ENCODE measurements around the gene CCDC80.
"Not testable (repeated sequence)": the region's sequence is repeated elsewhere in the genome, so short reads cannot be mapped to it uniquely, and the experiment has no call there.

Gene CCDC80

DNA sequence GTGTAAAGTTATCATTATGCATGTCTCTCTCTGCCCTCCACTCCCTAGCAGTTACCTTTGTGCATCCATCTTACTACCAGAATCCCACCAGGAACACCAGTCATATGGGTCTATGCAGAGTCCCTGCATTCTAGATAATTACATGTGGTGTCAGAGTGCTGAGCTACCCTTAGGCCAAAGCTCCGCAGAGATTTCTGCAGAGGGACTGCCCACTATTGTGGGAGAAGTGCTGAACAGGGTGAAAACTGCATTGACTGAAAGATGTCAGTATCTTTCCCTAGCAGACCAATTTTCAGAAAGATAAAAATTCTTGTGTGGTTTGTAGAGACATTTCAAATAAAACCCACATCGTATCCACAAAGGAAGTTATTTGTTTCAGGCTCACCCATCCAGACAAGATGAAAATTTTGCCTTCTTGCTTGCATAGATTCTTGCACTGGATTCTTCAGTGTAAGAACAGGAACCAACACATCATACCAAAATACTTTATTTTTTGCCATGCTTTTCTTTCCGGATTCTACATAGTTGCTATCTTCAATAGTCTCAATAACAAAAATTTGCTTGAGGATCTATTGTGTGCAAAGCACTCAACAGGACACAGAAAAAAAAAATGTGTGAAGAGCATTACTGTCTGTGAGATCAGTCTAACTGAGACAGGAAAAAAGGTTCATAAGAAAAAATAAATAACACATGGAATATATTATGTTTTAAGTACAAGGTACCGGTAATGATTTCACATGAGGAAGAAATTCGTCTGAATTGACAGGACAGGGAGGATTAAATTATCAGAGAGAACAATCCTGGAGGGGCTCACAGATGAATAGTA is 32.0 kb upstream of the CCDC80 start:
- peaks cover 36% of the 10 kb centered on the region for H3K27me3 Mint-ChIP-seq
- H3K4me3 Mint-ChIP-seq, result peak overlapping the region in 1 of 2 donors; percentile 3
- DNase-seq, result peak; percentile 8 to 13
- ATAC-seq, result peak; percentile 22
- peaks cover 66% of the 10 kb centered on the region for H3K4me1 Mint-ChIP-seq
- H3K27ac Mint-ChIP-seq, result peak overlapping the region in 1 of 2 donors; percentile 7
- H3K9me3 Mint-ChIP-seq, result no peaks in the 10 kb centered on the region

DNA sequence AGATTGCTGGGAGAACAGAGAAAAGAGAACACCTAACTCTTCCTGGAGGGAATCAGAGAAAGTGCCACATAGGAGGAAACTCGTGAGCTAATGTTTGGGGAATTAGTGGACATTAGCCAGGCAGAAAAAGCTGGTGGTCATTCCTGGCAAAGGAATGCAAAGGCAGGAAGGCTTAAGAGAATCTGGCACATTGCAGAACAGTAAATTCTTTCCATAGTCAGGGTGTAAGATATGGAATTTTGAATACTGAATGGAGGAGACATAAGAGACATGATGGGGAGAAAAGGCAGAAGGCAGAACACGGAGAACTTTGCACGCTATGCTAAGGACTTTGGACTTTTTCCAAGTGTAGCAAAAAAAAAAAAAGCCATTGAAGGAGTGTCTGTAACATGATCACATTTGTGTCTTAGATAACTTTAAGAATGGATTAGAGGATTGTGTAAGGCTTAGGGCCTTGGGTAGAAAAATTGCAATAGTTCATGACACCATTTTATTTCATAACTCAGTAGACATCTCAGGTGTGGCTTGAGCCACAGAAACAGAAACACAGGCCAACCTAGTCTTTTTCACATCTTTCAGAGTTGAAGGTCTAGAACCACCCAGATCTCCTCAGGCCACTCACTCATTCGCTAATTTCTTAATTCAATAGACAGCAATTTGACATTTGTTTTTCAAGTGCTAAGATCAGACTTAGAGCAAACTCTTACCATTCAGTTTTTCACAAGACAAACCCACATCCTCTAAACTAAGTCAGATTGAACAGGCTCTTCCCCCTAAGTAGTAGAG is 31.2 kb upstream of the CCDC80 start:
- H3K27me3 Mint-ChIP-seq, result peaks cover 36% of the 10 kb centered on the region
- H3K4me1 Mint-ChIP-seq, result peaks cover 58% of the 10 kb centered on the region
- ATAC-seq (peak; percentile 72), DNase-seq (no peak)
- H3K9me3 Mint-ChIP-seq, result no peaks in the 10 kb centered on the region
- H3K27ac Mint-ChIP-seq, result peak overlapping the region in 1 of 2 donors; percentile 66
- H3K4me3 Mint-ChIP-seq, result peak overlapping the region; percentile 3 to 22

DNA sequence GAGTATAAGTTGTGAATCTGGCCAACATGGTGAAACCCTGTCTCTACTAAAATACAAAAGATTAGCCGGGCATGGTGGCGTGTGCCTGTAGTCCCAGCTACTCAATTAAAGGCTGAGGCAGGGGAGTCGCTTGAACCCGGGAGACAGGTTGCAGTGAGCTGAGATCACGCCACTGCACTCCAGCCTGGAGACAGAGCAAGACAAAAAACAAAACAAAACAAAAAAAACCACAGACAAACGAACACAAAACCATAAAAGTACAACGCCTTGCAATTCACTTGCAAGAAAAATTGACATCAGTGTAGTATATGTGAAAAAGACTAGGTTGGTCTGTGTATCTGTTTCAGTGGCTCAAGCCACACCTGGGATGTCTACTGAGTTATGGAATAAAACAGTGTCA is 29.9 kb upstream of the CCDC80 start:
- Mint-ChIP-seq H3K27me3 (peaks cover 36% of the 10 kb centered on the region), H3K4me1 (peaks cover 45% of the 10 kb centered on the region), H3K4me3 (no peak overlapping the region), H3K9me3 (no peaks in the 10 kb centered on the region), H3K27ac (no peak overlapping the region)
- DNase-seq, result no peak
- ATAC-seq, result no peak

DNA sequence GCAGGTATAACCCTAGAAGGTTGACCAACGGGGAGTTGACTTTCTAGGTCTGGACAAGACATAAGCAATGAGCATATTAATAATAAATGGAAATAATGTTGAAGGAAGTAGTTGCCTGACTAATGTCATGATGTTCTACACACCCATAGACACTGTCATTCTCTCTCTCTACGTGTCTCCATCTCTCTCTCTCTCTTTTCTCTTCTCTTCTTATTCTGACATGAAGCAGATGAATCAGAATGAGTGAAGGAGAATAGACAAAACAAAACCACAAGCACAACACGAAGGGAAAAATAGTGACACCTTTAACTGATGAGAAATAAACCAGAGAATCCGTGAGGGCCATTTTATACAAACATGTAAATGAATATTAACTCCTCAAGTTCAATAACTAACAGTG is 26.7 kb upstream of the CCDC80 start:
- H3K27ac Mint-ChIP-seq, result no peak overlapping the region
- ATAC-seq (no peak), DNase-seq (no peak)
- peaks cover 13% of the 10 kb centered on the region for H3K4me1 Mint-ChIP-seq
- no peak overlapping the region for H3K4me3 Mint-ChIP-seq
- H3K27me3 Mint-ChIP-seq, result peaks cover 21% of the 10 kb centered on the region
- no peaks in the 10 kb centered on the region for H3K9me3 Mint-ChIP-seq

DNA sequence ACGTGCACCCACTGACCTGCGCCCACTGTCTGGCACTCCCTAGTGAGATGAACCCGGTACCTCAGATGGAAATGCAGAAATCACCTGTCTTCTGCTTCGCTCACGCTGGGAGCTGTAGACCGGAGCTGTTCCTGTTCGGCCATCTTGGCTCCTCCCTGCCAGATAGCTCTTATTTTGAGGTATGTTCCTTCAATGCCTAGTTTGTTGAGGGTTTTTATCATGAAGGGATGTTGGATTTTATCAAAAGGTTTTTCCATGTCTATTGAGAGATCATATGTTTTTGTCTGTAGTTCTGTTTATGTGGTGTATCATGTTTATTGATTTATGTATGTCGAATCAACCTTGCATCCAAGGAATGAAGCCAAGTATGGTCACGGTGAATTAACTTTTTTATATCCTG is 24.1 kb upstream of the CCDC80 start:
- ATAC-seq, DNase-seq, H3K4me1 Mint-ChIP-seq, H3K9me3 Mint-ChIP-seq, H3K4me3 Mint-ChIP-seq: not testable (repeated sequence)
- Mint-ChIP-seq H3K27me3 (peaks cover 21% of the 10 kb centered on the region), H3K27ac (peak overlapping the region in 1 of 2 donors; percentile 19)

DNA sequence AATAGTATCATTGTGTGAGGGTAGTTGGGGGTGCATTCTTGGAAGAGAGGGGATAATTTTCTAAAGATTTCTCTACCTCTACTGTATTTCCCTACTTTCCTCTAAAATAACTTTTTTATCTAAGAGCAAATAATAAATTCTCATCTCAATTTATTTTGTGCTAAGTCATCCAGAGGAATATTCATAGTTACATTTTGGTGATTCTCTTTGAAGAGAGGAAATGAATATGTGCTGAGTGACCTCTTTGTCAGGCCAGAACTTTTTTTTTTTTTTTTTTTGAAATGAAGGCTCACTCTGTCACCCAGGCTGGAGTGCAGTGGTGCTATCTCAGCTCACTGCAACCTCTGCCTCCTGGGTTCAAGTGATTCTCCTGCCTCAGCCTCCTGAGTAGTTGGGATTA is 15.1 kb upstream of the CCDC80 start:
- Mint-ChIP-seq H3K4me3 (no peak overlapping the region), H3K9me3 (no peaks in the 10 kb centered on the region), H3K4me1 (no peaks in the 10 kb centered on the region), H3K27me3 (no peaks in the 10 kb centered on the region), H3K27ac (no peak overlapping the region)
- DNase-seq (no peak), ATAC-seq (no peak)

DNA sequence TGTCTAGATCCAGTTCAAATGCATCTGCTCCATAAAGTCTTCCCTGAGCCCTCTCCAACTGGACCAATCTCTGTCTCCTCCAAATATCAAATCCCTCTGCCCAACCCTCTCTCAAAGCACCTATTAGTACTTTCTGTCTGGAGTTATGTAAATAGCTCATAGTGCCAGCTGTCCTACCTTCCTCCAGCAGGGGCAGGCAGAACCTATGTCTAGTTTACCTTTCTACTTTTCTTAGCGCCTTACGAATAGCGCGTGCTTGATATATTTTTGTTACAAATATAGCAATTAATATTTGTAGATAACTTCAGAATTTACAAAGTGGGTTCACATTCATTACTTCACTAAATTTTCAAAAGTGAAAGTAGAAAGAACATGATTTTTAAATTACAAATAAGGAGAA is 14.0 kb upstream of the CCDC80 start:
- H3K4me3 Mint-ChIP-seq, result no peak overlapping the region
- DNase-seq, result no peak
- H3K27me3 Mint-ChIP-seq, result no peaks in the 10 kb centered on the region
- no peaks in the 10 kb centered on the region for H3K4me1 Mint-ChIP-seq
- no peak overlapping the region for H3K27ac Mint-ChIP-seq
- H3K9me3 Mint-ChIP-seq, result no peaks in the 10 kb centered on the region
- no peak for ATAC-seq

DNA sequence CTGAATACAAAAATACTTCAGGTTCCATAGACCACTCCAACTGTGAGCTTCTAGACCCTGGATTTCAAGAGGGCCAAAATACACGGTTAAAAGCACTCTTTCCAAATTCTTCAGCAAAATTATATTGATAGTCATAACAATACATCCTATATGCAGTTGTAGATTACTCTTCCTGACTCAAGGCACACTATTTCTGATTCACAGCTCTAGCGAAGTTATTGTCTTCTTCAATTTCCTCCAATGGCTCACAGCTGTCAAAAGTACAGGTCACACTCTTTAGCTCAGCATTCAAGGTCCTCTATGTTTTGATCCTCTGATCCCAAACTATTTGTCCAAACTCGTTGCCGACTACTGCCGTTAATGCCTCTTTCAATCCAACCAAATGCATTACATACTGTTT is 13.5 kb upstream of the CCDC80 start:
- no peak overlapping the region for H3K4me3 Mint-ChIP-seq
- H3K27ac Mint-ChIP-seq, result no peak overlapping the region
- H3K27me3 Mint-ChIP-seq, result no peaks in the 10 kb centered on the region
- no peaks in the 10 kb centered on the region for H3K9me3 Mint-ChIP-seq
- peaks cover 4% of the 10 kb centered on the region for H3K4me1 Mint-ChIP-seq
- ATAC-seq, result no peak
- DNase-seq, result no peak

DNA sequence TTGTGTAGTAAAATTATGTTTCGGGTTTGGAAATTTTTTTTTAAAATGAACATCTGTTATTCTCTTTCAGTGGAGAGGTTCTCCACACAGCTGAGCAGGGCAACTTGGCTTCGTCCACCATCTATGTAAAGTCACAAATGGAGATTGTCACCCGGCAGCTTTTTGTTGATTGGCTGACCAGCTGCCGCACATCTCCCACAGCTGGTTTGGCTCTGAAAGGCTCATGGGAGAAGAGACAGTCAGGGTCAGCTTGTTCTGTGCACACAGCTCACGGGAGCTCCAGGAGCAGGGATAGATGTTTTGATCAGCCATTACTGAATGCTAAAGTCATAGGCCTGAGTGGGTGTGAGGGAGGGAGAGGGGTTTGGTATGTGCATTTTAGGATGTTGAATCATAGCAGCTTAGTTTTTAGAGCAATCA is 12.9 kb upstream of the CCDC80 start:
- Mint-ChIP-seq H3K27ac (no peak overlapping the region), H3K27me3 (no peaks in the 10 kb centered on the region)
- DNase-seq, result no peak

DNA sequence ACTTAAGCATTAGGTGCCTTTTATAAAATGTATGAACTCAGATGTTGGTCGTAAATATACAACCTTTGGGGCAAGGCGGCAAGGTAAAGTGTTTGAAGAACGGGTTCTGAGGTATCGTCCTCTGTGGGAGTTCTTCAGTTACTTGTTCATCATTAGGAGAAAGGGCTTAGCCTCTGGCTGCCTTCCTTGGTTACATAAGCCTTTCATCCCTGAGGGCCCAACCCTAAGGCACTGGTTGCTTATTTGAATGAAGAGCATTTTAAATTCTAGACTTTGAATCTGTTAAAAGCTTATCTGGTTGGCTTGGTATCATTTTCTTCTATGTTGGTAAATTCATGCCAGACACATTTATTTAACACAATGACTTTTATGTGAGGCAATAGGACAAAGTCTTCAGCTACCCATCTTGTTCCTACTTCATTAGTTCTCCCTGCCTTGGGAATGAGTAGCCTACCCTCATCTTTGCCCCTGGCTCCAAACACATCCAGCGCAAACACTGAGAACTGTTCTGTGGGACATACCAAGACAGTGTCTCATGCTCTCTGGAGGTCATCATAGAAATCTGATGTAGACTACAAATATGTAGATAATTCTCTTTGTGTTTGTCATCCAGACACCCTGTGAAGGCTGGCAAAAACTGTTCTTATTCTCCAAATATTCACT is 12.4 kb upstream of the CCDC80 start:
- no peaks in the 10 kb centered on the region for H3K9me3 Mint-ChIP-seq
- no peak overlapping the region for H3K27ac Mint-ChIP-seq
- H3K4me3 Mint-ChIP-seq, result no peak overlapping the region
- no peaks in the 10 kb centered on the region for H3K27me3 Mint-ChIP-seq
- ATAC-seq, result no peak
- DNase-seq, result no peak
- H3K4me1 Mint-ChIP-seq, result peaks cover 15% of the 10 kb centered on the region

More for the DNA sequence above, 12.9 kb upstream of the CCDC80 start:
- Mint-ChIP-seq H3K4me1 (peaks cover 10% of the 10 kb centered on the region), H3K4me3 (no peak overlapping the region), H3K9me3 (no peaks in the 10 kb centered on the region)
- no peak for ATAC-seq

DNA sequence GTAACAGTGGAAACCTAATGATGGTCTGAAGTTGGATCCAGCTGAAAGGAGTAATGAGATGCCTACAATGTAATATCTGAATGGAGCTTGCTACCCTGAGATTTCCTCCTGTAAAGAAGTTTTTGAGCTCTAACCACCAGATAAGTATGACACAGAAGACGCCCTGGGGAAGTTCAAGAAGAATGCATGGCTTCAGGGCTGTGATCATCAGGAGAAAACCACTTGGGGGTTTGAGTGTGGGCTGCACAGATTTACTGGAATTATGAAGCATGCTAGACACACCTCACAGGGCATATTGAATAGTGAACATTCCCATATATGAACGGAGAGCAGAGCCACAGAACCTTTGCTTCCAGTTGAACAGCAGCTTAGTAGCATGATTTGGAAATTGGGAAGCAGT is 10.6 kb upstream of the CCDC80 start:
- H3K4me1 Mint-ChIP-seq, result peaks cover 20% of the 10 kb centered on the region
- ATAC-seq (no peak), DNase-seq (no peak)
- no peak overlapping the region for H3K4me3 Mint-ChIP-seq
- H3K9me3 Mint-ChIP-seq, result no peaks in the 10 kb centered on the region
- no peak overlapping the region for H3K27ac Mint-ChIP-seq
- H3K27me3 Mint-ChIP-seq, result peaks cover 18% of the 10 kb centered on the region

DNA sequence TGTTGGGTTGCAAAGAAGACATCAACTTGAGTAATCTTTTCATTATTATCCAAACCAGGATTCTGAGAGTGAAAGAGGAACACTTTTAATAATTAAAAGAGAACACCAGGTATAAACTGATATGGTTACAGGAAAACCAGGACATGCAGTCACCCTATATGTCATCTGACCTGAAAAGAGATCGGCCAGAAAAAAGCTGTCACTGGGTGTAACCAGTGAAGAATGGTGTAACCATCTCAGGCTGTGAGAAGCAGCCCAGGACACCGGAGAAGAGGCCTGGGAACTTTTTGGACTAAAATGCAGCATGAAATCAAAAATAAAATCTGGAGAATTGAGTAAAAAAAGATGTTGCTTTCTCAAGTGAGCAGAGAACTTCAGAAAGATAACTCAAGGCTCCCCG is 10.1 kb upstream of the CCDC80 start:
- no peak for ATAC-seq
- H3K4me1 Mint-ChIP-seq, result peaks cover 20% of the 10 kb centered on the region
- no peak overlapping the region for H3K27ac Mint-ChIP-seq
- H3K9me3 Mint-ChIP-seq, result no peaks in the 10 kb centered on the region
- no peak for DNase-seq
- peaks cover 22% of the 10 kb centered on the region for H3K27me3 Mint-ChIP-seq
- H3K4me3 Mint-ChIP-seq, result no peak overlapping the region

DNA sequence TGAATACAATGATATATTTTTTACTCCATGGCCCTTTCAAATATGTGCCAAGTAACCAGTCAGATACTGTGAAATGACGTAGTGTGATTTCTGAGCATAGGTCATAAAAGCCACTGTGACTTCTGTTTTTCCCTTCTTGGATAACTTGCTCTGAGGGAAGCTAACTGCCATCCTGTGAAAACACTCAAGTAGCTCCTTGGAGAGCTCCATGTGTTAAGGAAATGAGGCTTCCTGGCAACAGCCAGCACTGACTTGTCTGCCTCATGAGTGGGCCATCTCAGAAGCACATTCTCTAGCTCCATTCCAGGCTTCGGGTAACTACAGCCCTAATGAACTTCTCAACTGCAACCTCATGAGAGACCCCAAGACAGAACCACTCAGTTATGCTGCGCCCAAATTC is 9.5 kb upstream of the CCDC80 start:
- DNase-seq, result no peak
- H3K27me3 Mint-ChIP-seq, result peaks cover 23% of the 10 kb centered on the region

DNA sequence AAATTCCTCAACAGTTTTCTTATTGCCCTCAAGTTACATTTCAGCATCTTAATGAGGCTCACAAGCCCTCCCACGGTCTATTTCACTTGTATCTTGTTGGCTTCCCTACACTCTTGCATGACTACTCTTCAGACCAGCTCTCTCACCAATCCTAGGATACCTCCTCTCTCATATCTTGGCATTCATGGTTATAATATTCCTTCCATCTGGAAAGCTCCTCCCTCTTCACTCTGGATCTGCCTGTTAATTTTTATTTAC is 8.5 kb upstream of the CCDC80 start:
- Mint-ChIP-seq H3K9me3 (no peaks in the 10 kb centered on the region), H3K4me1 (peaks cover 20% of the 10 kb centered on the region), H3K27ac (peak overlapping the region in 1 of 2 donors; percentile 61), H3K27me3 (peaks cover 30% of the 10 kb centered on the region), H3K4me3 (no peak overlapping the region)
- DNase-seq (no peak), ATAC-seq (no peak)

More for the DNA sequence above, 9.5 kb upstream of the CCDC80 start:
- H3K27ac Mint-ChIP-seq, result no peak overlapping the region
- peaks cover 20% of the 10 kb centered on the region for H3K4me1 Mint-ChIP-seq
- H3K9me3 Mint-ChIP-seq, result no peaks in the 10 kb centered on the region
- no peak for ATAC-seq
- H3K4me3 Mint-ChIP-seq, result no peak overlapping the region

DNA sequence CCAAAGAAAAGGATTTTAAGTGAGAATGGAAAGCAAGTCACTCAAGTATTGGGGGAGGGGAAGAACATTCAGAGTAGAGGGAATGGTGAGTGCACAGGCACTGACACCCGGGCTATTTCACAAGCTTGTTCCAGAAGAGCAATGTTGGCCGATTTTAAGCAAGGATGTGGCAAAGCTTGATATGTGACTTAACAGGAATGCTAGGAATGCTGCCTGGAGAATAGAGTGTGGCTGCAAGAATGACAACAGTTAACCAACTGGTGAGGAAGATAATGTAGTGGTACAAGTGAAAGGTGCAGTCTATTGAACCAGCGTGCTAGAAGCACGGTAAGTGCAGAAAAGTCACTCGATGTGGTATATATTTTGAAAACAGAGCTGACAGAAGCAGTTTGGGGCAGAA is 6.2 kb upstream of the CCDC80 start:
- peaks cover 32% of the 10 kb centered on the region for H3K27me3 Mint-ChIP-seq
- H3K4me3 Mint-ChIP-seq, result no peak overlapping the region
- ATAC-seq, result no peak
- H3K9me3 Mint-ChIP-seq, result no peaks in the 10 kb centered on the region
- peaks cover 39% of the 10 kb centered on the region for H3K4me1 Mint-ChIP-seq
- no peak for DNase-seq
- no peak overlapping the region for H3K27ac Mint-ChIP-seq

DNA sequence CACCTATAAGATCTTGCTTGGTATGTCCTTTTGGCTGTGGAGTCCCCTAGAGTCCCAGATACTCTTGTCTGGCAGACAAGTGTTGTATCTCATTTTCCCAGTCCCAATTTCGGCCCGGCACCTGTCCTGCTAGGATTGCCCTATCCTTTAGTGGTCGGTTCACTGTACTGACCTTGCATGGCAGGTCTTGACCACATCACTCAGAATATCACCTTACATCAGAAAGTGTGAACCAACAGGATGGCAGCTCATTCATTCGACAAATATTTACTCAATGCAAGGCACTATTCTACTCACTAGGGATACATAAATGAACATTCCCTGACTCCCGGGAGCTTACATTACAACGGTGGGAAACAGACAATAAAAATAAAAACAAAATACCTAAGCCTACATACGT is 5.7 kb upstream of the CCDC80 start:
- Mint-ChIP-seq H3K4me3 (no peak overlapping the region), H3K4me1 (peaks cover 39% of the 10 kb centered on the region), H3K27me3 (peaks cover 32% of the 10 kb centered on the region), H3K9me3 (no peaks in the 10 kb centered on the region), H3K27ac (no peak overlapping the region)
- ATAC-seq (no peak), DNase-seq (no peak)

Data from stimulated activated naive CD8-positive, alpha-beta T cell treated with anti-CD3 and anti-CD28 coated beads, Interleukin-15, amount 100 ng/mL, for 72 hours (primary cell).